Measurements from ENCODE around the gene ZNF280D. TPM values are rescaled to one million over a fixed set of nuclear protein-coding genes. Genes with fewer than 3 reads are reported as not detected.

ZNF280D gene
- total RNA-seq, 4 donors from 2014 or later = 11.7 to 42.9 (median 15.1) TPM

GRCh38 chr15:56732135-56732885 is 999 bp downstream of the ZNF280D start:
- Histone ChIP-seq H3K27ac (peak overlapping the region; percentile 89 to 98 (median 94)), H3K4me1 (peaks cover 9 to 64% (median 24%) of the 10 kb centered on the region in 3 donors), H3K27me3 (no peaks in the 10 kb centered on the region), H3K36me3 (no peaks in the 10 kb centered on the region), H3K4me3 (peak overlapping the region; percentile 57 to 92 (median 76)), H3K9me3 (no peaks in the 10 kb centered on the region)
- intact Hi-C loops (cut with DNase I) = no loop called here
- TF ChIP-seq POLR2A (IDR thresholded peaks at IDR 0.05) (no peak), CTCF (IDR thresholded peaks at IDR 0.05) (no peak)
- DNase-seq = no peak
- WGBS, 2 donors = 3 to 11% methylated on average over 9 to 12 of the region's 12 CpGs

GRCh38 chr15:56731548-56731947 is 1.8 kb downstream of the ZNF280D start:
- Histone ChIP-seq H3K27ac (peak overlapping the region; percentile 89 to 98 (median 94)), H3K4me1 (peaks cover 9 to 71% (median 21%) of the 10 kb centered on the region in 3 donors), H3K4me3 (peak overlapping the region in 3 of 4 donors; percentile 57 to 92 (median 74)), H3K9me3 (no peaks in the 10 kb centered on the region), H3K27me3 (no peaks in the 10 kb centered on the region), H3K36me3 (no peaks in the 10 kb centered on the region)
- DNase-seq = no peak
- 57 to 72% methylated on average over 8 of the region's 8 CpGs for WGBS, 2 donors
- intact Hi-C loops (cut with DNase I) = no loop called here
- TF ChIP-seq POLR2A (IDR thresholded peaks at IDR 0.05) (no peak), CTCF (IDR thresholded peaks at IDR 0.05) (no peak)

- H3K36me3 ChIP-seq = no peaks in the 10 kb centered on the region
- TF ChIP-seq CTCF (IDR thresholded peaks at IDR 0.05) = no peak
- no peak for TF ChIP-seq POLR2A (IDR thresholded peaks at IDR 0.05)
- H3K9me3 ChIP-seq = no peaks in the 10 kb centered on the region
- no peak overlapping the region for H3K4me3 ChIP-seq
- WGBS, 2 donors = 59 to 66% methylated on average over 2 of the region's 2 CpGs
- H3K27me3 ChIP-seq = no peaks in the 10 kb centered on the region
- DNase-seq = no peak
- H3K4me1 ChIP-seq = peaks cover 9 to 91% (median 31%) of the 10 kb centered on the region in 3 donors
- H3K27ac ChIP-seq = no peak overlapping the region
- intact Hi-C loops (cut with DNase I) = no loop called here
These were observed 3.7 kb downstream of the ZNF280D start for GRCh38 chr15:56729561-56729960.

GRCh38 chr15:56725386-56725785 is 7.9 kb downstream of the ZNF280D start:
- DNase-seq = no peak

More at GRCh38 chr15:56725386-56725785, 7.9 kb downstream of the ZNF280D start:
- H3K27me3 ChIP-seq = no peaks in the 10 kb centered on the region
- H3K36me3 ChIP-seq = no peaks in the 10 kb centered on the region
- WGBS, 2 donors = 83 to 88% methylated on average over 1 of the region's 1 CpG
- H3K27ac ChIP-seq = no peak overlapping the region
- no peaks in the 10 kb centered on the region for H3K9me3 ChIP-seq
- TF ChIP-seq POLR2A (IDR thresholded peaks at IDR 0.05) = no peak
- TF ChIP-seq CTCF (IDR thresholded peaks at IDR 0.05) = no peak
- intact Hi-C loops (cut with DNase I) = no loop called here
- peaks cover 0 to 57% (median 15%) of the 10 kb centered on the region in 3 donors for H3K4me1 ChIP-seq
- H3K4me3 ChIP-seq = no peak overlapping the region
